ENCODE data around the gene PC.

GRCh38 chr11:66951135-66951534, 7.0 kb downstream of the PC start:
- TF ChIP-seq TAF1 (IDR thresholded peaks at IDR 0.05; ENCODE audit: low read depth) = no peak
- no peak for TF ChIP-seq RAD21 (IDR thresholded peaks at IDR 0.05; ENCODE audit: low read depth)
- TF ChIP-seq MAX (IDR thresholded peaks at IDR 0.05) = no peak
- no peak for TF ChIP-seq TCF12 (IDR thresholded peaks at IDR 0.05; ENCODE audit: low read depth)
- no peak for TF ChIP-seq CREB1 (IDR thresholded peaks at IDR 0.05; ENCODE audit: low read depth)
- TF ChIP-seq EP300 (IDR thresholded peaks at IDR 0.05; ENCODE audit: borderline replicate concordance) = no peak
- no peak for TF ChIP-seq FOXM1 (IDR thresholded peaks at IDR 0.05; ENCODE audit: borderline replicate concordance, low read depth)
- TF ChIP-seq ZBTB7A (IDR thresholded peaks at IDR 0.05; ENCODE audit: low read depth) = no peak

All from Ishikawa (cell line).